IPS-18a (cell line): ENCODE measurements around the gene GOLGA6A.
"Not testable (repeated sequence)": the region's sequence is repeated elsewhere in the genome, so short reads cannot be mapped to it uniquely, and the experiment has no call there.

ENCODE experiments used
- H3K27ac ChIP-seq: one replicate; pipeline ENCODE4 v1.5.1; 2013; ENCODE audit warnings: low read length
- H3K27me3 ChIP-seq: one replicate; pipeline ENCODE4 v1.6.1; 2013; ENCODE audit warnings: mild to moderate bottlenecking, low read length; ENCODE audit not compliant: control insufficient read depth, insufficient read depth
- H3K36me3 ChIP-seq: one replicate; pipeline ENCODE4 v1.6.1; 2013; ENCODE audit warnings: low read depth, low read length; ENCODE audit not compliant: control insufficient read depth
- H3K4me1 ChIP-seq: one replicate; pipeline ENCODE4 v1.6.1; 2013; ENCODE audit warnings: low read depth, low read length; ENCODE audit not compliant: control insufficient read depth
- H3K4me3 ChIP-seq: one replicate; pipeline ENCODE4 v1.5.1; 2013; ENCODE audit warnings: low read length
- H3K9ac ChIP-seq: one replicate; pipeline ENCODE4 v1.6.1; 2013; ENCODE audit warnings: mild to moderate bottlenecking, low read length, moderate library complexity
- H3K9me3 ChIP-seq: one replicate; pipeline ENCODE4 v1.6.1; 2013; ENCODE audit warnings: low read depth, low read length; ENCODE audit not compliant: control insufficient read depth

Gene GOLGA6A

DNA sequence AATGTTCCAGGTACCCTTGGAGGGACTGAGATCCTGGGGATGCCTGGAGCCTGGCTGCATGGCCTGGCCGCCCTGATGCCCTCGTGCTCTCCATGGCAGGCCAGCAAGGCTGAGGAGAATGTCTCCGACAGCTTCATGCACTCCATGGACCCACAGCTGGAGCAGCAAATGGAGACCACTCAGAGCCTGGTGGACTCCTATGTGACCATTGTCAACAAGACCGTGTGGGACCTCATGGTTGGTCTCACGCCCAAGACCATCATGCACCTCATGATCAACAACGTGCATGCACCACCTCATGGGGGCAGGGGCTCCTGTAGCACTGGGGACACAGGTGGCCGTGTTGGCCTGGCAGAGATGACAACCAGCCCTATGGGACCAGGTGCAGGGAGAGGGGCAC lies 19.7 kb downstream of the GOLGA6A start:
- Histone ChIP-seq H3K9me3 (no peaks in the 10 kb centered on the region), H3K4me3 (no peak overlapping the region), H3K27ac (no peak overlapping the region)

DNA sequence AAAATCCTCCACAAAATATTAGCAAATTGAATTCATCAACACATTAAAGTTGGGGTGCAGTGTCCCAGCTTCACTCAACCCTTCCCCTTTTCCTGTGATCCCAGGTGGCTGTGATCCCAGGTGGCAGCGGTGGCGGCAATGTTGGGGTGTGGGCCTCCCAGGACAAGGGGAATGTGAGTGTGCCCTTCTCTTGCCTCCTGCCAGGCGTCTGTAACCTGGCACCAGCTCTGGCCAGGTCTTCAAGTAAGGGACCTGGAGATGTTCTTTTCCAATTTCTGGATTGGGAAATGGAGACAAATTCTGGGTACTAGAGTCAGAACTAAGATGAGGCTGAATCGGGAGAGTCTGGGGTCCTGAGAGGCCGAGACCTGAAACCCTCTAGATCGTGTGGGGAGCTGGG lies 20.1 kb downstream of the GOLGA6A start:
- no peaks in the 10 kb centered on the region for H3K36me3 ChIP-seq
- no peaks in the 10 kb centered on the region for H3K27me3 ChIP-seq
- no peak overlapping the region for H3K4me3 ChIP-seq

More for the DNA sequence above, 19.7 kb downstream of the GOLGA6A start:
- Histone ChIP-seq H3K4me1 (no peaks in the 10 kb centered on the region), H3K36me3 (no peaks in the 10 kb centered on the region), H3K9ac (no peak overlapping the region), H3K27me3 (no peaks in the 10 kb centered on the region)

DNA sequence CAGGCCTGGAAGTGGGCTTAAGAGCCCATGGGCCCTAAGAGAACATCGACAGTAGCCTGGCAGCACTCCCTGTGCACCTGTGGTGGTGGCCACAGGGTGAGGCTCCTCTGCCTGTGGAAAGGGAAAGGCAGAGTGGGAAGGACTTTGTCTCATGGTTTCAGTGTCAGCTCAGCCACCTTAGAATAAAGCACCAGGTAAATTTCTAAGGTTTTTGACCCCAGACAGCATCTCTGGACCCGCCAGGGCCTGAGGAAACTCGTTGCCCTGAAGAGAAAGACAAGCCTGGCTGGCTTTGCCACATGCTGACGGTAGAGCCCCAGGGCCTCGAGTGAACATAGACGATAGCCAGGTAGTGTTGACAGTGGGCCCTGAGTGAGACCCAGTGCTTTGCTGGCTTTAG lies 22.1 kb downstream of the GOLGA6A start:
- H3K36me3 ChIP-seq: no peaks in the 10 kb centered on the region
- no peaks in the 10 kb centered on the region for H3K9me3 ChIP-seq
- H3K4me1 ChIP-seq: no peaks in the 10 kb centered on the region
- H3K4me3 ChIP-seq: no peak overlapping the region
- H3K27ac ChIP-seq: no peak overlapping the region
- no peak overlapping the region for H3K9ac ChIP-seq
- peaks cover 2% of the 10 kb centered on the region for H3K27me3 ChIP-seq

More for the DNA sequence above, 20.1 kb downstream of the GOLGA6A start:
- H3K27ac ChIP-seq: no peak overlapping the region
- no peaks in the 10 kb centered on the region for H3K9me3 ChIP-seq
- no peak overlapping the region for H3K9ac ChIP-seq
- H3K4me1 ChIP-seq: no peaks in the 10 kb centered on the region

DNA sequence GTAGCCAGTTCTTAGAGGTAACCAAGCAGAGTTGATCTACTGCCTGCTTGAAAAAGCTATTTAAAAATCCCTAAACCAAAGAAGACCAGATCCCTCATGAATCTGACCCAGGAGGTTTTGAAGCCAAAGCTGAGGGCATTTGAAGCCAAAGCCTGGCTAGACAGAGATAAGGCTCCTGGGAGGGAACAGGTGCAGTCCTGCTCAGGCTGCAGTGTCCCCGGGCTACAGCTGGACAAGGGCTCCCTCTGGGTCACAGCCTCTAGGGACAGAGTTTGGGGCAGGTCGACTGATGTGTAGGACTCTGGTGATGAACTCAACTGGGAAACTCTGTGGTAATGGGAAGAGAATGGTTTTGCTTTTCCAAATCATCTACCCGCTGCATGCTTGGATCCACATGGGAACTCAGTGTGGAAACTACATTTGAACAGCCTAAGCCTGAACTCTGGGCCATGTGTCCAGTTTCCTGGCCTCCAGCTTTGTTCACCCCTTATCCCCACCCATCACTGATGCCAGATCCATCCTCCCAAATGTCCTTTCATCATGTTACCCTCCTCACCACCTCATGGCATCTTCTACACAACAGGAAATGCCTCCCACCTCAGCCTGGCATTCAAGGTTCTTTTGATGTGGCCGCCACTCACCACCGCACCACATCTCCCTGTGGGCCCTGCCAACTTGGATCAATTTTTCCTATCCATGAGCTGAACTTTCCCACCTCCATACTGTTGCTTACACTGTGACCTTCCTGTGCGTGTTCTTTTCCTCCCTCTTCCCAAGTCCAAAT lies 23.1 kb downstream of the GOLGA6A start:
- H3K36me3 ChIP-seq, H3K9ac ChIP-seq, H3K27ac ChIP-seq, H3K4me3 ChIP-seq, H3K4me1 ChIP-seq, H3K9me3 ChIP-seq: not testable (repeated sequence)
- H3K27me3 ChIP-seq: peaks cover 12% of the 10 kb centered on the region

DNA sequence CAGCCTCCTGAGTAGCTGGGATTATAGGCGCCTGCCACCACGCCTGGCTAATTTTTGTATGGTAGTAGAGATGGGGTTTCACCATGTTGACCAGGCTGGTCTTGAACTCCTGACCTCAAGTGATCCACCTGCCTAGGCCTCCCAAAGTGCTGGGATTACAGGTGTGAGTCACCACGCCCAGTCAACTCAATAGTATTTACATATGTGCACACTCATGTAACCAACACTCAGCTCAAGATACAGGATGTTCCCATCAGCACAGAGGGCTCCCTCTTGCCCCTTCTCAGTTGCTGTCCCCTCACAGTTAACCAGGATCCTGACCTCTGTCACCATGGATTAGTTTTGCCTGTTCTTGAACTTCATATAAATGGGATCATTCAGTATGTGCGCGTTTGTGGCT lies 26.0 kb downstream of the GOLGA6A start:
- not testable (repeated sequence) for H3K27ac ChIP-seq, H3K36me3 ChIP-seq, H3K9ac ChIP-seq, H3K4me3 ChIP-seq, H3K4me1 ChIP-seq, H3K9me3 ChIP-seq
- H3K27me3 ChIP-seq: peaks cover 14% of the 10 kb centered on the region

DNA sequence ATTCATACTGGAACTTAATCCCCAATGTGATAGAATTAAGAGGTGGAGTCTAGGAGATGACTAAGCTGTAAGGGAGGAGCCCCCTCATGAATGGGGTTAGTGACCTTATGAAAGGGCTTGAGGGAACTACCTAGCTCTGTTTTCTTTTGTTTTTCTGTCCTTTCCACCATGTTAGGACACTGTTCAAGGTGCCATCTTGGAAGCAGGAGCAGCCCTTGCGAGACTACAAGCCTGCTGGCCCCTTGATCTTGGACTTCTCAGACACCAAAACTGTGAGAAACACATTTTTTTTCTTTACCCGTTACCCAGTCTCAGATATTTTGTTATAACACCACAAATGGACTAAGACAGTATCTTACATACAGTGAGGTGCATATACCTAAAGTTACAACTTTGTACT lies 26.5 kb downstream of the GOLGA6A start:
- Histone ChIP-seq H3K27me3 (peaks cover 14% of the 10 kb centered on the region), H3K4me1 (no peaks in the 10 kb centered on the region), H3K9me3 (no peaks in the 10 kb centered on the region), H3K36me3 (no peaks in the 10 kb centered on the region), H3K4me3 (no peak overlapping the region), H3K27ac (no peak overlapping the region), H3K9ac (no peak overlapping the region)

DNA sequence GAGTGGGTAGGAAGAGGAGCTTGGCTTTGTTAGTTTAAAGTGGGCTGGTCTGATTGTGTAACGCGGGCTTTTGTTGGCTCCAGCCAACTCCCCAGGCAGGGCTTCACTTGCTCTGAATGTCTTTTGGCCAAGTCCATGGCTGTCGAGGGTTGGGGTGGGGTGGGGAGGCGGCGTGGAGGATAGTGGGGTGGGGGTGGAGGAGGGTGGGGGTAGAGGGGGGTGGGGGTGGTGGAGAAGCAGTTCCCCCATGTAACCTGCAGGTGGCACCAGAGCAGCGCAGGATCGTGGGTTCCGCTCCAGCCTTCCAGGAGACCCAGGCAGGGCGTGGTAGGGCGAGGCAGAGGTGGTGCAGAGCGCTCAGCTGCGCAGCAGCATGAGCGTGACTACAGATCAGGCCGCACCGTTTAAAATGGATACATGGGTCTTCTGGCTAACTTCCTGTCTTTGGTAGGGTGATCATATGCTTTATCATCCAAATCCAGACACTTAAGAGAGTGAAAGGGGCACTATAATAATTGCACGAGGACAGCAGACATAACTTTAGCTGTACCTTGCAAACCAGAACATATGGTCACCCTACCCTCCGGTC lies 28.3 kb downstream of the GOLGA6A start:
- Histone ChIP-seq H3K27ac (no peak overlapping the region), H3K36me3 (no peaks in the 10 kb centered on the region), H3K27me3 (peaks cover 14% of the 10 kb centered on the region), H3K9ac (no peak overlapping the region), H3K4me1 (no peaks in the 10 kb centered on the region), H3K9me3 (no peaks in the 10 kb centered on the region), H3K4me3 (no peak overlapping the region)

DNA sequence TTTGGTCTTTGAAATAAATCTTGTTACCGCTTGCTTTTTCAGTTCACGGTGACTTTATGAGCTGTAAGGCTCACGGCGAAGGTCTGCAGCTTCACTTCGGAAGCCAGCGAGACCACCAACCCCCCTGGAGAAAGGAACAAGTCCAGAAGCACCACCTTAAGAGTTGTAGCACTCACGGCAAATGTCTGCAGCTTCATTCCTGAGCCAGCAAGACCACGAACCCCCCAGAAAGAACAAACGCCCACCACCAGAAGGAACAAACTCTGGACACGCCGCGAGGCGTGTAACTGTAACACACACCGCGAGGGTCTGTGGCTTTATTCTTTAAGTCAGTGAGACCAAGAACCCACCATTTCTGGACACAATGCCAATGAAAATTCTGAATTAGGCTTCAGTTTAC lies 28.8 kb downstream of the GOLGA6A start:
- H3K27ac ChIP-seq: no peak overlapping the region
- H3K9ac ChIP-seq: no peak overlapping the region
- H3K9me3 ChIP-seq: no peaks in the 10 kb centered on the region
- H3K4me3 ChIP-seq: no peak overlapping the region
- H3K27me3 ChIP-seq: peaks cover 14% of the 10 kb centered on the region
- no peaks in the 10 kb centered on the region for H3K36me3 ChIP-seq
- no peaks in the 10 kb centered on the region for H3K4me1 ChIP-seq

DNA sequence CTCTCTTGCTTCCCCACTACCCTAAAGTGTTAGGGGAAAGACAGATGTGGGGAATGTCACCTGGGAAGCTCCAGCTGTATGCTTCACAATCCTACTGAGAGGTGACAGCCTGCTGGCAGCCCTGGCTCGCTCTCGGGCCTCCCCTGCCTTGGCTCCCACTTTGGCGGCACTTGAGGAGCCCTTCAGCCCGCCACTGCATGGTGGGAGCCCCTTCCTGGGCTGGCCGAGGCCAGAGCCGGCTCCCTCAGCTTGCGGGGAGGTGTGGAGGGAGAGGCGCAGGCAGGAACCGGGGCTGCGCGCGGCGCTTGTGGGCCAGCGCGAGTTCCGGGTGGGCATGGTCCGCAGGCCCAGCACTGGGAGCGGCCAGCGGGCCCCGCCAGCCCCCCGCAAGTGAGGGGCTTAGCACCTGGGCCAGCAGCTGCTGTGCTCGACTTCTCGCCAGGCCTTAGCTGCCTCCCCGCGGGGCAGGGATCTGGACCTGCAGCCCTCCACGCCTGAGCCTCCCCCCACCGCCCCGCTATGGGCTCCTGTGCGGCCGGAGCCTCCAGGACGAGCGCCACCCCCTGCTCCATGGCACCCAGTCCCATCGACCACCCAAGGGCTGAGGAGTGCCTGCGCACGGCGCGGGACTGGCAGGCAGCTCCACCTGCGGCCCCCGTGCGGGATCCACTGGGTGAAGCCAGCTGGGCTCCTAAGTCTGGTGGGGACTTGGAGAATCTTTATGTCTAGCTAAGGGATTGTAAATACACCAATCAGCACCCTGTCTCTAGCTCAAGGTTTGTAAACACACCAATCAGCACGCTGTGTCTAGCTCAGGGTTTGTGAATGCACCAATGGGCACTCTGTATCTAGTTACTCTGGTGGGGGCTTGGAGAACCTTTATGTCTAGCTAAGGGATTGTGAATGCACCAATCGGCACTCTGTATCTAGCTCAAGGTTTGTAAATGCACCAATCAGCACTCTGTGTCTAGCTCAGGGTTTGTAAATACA lies 29.8 kb downstream of the GOLGA6A start:
- H3K27ac ChIP-seq, H3K9me3 ChIP-seq, H3K4me3 ChIP-seq, H3K4me1 ChIP-seq, H3K9ac ChIP-seq, H3K36me3 ChIP-seq: not testable (repeated sequence)
- peaks cover 14% of the 10 kb centered on the region for H3K27me3 ChIP-seq

DNA sequence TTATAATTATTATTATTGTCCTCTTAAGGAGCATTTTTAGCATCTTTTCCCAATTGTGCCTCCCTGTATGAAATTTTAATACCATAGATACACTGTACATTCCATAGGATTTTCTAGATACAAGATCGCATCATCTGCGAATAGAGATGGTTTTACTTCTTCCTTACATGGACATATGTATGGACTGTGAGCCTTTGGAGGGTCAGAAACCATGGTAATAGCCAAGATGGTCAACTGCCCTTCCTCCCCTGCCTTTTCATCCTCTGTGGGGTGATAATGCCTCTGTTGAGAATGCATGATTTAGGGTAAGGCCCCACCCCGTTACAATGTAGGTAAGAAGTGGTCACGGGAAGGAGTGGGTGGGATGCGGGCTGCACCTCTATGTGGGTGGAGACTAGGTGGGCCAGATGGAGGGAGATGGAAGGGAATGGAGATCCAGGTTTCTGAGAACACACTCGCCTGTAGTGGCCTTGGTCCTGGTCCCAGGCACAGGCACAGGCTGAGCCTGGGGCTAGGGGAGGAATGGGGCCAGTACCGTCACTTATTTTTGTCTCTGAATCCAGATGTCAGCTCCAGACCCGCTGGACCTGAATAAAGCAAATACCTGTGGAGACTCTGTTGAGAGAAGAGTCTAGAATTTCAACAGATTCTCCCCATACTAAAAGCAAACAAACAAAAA lies 31.7 kb downstream of the GOLGA6A start:
- H3K4me1 ChIP-seq: peaks cover 4% of the 10 kb centered on the region
- H3K36me3 ChIP-seq: no peaks in the 10 kb centered on the region
- no peak overlapping the region for H3K27ac ChIP-seq
- H3K27me3 ChIP-seq: peaks cover 14% of the 10 kb centered on the region
- no peaks in the 10 kb centered on the region for H3K9me3 ChIP-seq
- no peak overlapping the region for H3K4me3 ChIP-seq
- no peak overlapping the region for H3K9ac ChIP-seq

DNA sequence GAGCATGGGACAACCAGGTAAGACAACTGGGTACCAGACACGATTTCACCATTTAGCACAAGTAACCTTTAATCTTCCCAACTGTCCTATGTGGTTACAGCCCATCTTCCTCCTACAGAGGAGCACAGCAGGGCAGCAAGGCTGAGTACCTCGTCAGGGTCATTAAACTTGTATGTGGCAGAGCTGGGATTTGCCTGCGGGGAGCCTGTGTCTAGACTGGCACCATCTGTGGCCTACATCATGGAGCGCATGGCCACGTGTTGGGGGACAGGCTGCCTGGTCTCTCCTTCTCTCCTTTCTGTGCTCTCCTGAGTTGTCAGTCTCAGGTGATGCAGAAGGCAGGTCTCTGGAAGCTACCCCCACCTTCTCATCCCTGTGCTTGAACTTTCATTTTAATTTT lies 32.2 kb downstream of the GOLGA6A start:
- Histone ChIP-seq H3K27ac (no peak overlapping the region), H3K9ac (no peak overlapping the region), H3K27me3 (peaks cover 10% of the 10 kb centered on the region), H3K4me3 (no peak overlapping the region), H3K4me1 (peaks cover 4% of the 10 kb centered on the region), H3K36me3 (no peaks in the 10 kb centered on the region), H3K9me3 (no peaks in the 10 kb centered on the region)
